HG03280 (cell line): ENCODE results near the gene MTTP.

Experiments used
- ATAC-seq: cut with Tn5 transposase; IDR thresholded peaks from one replicate; pipeline ENCODE4 v1.9.1; 2021; ENCODE audit warnings: mild to moderate bottlenecking, moderate library complexity; ENCODE audit not compliant: unreplicated experiment

MTTP gene

GRCh38 chr4:99637174-99637573 lies 62.5 kb downstream of the MTTP start:
- ATAC-seq, result no peak

- no peak for ATAC-seq
These were observed 66.1 kb downstream of the MTTP start for GRCh38 chr4:99640676-99641075.

- no peak for ATAC-seq
These were observed 68.3 kb downstream of the MTTP start for GRCh38 chr4:99642725-99643489.

- no peak for ATAC-seq
These were observed 69.8 kb downstream of the MTTP start for GRCh38 chr4:99644453-99644852.

- ATAC-seq, result no peak
These were observed 70.4 kb downstream of the MTTP start for GRCh38 chr4:99645036-99645435.

- no peak for ATAC-seq
These were observed 71.0 kb downstream of the MTTP start for GRCh38 chr4:99645638-99646037.

- no peak for ATAC-seq
These were observed 72.4 kb downstream of the MTTP start for GRCh38 chr4:99647071-99647470.

- ATAC-seq, result no peak
These were observed 73.7 kb downstream of the MTTP start for GRCh38 chr4:99648321-99648720.

GRCh38 chr4:99649208-99649607 lies 74.6 kb downstream of the MTTP start:
- ATAC-seq, result no peak

- no peak for ATAC-seq
These were observed 75.2 kb downstream of the MTTP start for GRCh38 chr4:99649778-99650177.

- ATAC-seq, result no peak
These were observed 76.6 kb downstream of the MTTP start for GRCh38 chr4:99651016-99651769.

GRCh38 chr4:99651811-99652485 lies 77.3 kb downstream of the MTTP start:
- ATAC-seq, result no peak

GRCh38 chr4:99652596-99653436 lies 78.2 kb downstream of the MTTP start:
- ATAC-seq, result no peak

- no peak for ATAC-seq
These were observed 79.3 kb downstream of the MTTP start for GRCh38 chr4:99653916-99654315.

GRCh38 chr4:99654361-99654761 lies 79.7 kb downstream of the MTTP start:
- ATAC-seq, result no peak

GRCh38 chr4:99655308-99656081 lies 80.9 kb downstream of the MTTP start:
- ATAC-seq, result no peak

- no peak for ATAC-seq
These were observed 83.2 kb downstream of the MTTP start, which contains the start of gene C4orf54 for GRCh38 chr4:99657798-99658197. Gene C4orf54 (minus strand): TSS chr4:99657828. CDS start chr4:99654648, 3,180 bp downstream.

GRCh38 chr4:99658666-99659065 lies 84.0 kb downstream of the MTTP start:
- no peak for ATAC-seq

GRCh38 chr4:99661907-99662306 lies 87.3 kb downstream of the MTTP start:
- ATAC-seq, result no peak

GRCh38 chr4:99664716-99665115 lies 90.1 kb downstream of the MTTP start:
- no peak for ATAC-seq
